SW480 (cell line): ENCODE data around the gene ASB4.
"Not testable (repeated sequence)": the region's sequence is repeated elsewhere in the genome, so short reads cannot be mapped to it uniquely, and the experiment has no call there.

Source experiments
- DNase-seq: peaks from one replicate; pipeline ENCODE4 v3.0.0-alpha.2; 2016; ENCODE audit warnings: low spot score

ASB4 gene, protein sequence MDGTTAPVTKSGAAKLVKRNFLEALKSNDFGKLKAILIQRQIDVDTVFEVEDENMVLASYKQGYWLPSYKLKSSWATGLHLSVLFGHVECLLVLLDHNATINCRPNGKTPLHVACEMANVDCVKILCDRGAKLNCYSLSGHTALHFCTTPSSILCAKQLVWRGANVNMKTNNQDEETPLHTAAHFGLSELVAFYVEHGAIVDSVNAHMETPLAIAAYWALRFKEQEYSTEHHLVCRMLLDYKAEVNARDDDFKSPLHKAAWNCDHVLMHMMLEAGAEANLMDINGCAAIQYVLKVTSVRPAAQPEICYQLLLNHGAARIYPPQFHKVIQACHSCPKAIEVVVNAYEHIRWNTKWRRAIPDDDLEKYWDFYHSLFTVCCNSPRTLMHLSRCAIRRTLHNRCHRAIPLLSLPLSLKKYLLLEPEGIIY

DNA sequence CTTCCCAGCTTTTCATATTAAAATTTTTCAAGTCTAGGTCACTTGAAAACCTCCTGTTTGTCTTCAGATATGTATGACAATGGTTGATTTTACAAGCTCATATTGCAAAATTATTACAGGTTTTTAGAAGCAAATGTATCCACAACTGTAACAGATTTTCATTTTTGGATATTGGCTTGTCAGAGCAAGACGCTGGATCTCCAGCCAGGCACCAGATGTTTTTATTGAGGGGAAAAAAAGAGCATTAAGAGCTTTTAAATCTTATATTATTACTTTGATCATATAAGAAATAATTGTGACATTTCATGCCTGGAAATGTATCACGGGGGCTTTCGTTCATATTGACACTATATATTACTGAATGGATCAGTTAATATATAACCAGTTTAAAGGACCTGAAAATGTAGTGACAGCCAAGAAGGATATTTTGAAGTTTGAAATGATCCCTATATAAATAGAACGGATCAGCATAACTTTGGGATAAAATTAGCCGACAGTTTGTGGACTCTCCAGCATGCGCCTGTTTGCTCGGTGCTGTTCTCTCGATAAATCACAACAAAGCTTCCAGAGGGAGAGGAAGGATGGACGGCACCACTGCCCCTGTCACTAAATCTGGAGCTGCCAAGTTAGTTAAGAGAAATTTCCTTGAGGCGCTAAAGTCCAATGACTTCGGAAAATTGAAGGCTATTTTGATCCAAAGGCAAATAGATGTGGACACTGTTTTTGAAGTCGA lies at the start of gene ASB4:
ASB4 (plus strand) TSS at position 553 of the 733 bp plus-strand sequence; CDS start at position 582, 29 bp downstream.
- peak; percentile 75 for DNase-seq

DNA sequence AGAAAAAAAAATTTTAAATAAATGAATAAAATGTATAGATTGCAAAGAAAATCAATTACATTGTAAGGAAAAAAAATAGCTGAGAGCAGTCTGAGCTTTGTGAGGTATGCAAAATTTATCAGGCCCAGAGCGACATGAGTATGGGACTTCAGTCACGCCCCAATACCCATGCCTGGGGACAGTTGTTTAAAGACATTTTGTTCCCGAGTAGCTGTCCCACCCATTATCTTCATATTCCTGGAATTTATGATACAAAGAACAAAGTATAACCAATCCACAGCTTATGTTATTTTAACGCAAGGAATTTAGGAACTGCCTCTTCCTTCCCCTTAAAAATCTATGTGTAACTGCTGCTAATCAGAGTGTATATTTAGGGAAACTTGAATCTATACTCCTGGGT lies 49.3 kb upstream of the ASB4 start:
- DNase-seq, result no peak

DNA sequence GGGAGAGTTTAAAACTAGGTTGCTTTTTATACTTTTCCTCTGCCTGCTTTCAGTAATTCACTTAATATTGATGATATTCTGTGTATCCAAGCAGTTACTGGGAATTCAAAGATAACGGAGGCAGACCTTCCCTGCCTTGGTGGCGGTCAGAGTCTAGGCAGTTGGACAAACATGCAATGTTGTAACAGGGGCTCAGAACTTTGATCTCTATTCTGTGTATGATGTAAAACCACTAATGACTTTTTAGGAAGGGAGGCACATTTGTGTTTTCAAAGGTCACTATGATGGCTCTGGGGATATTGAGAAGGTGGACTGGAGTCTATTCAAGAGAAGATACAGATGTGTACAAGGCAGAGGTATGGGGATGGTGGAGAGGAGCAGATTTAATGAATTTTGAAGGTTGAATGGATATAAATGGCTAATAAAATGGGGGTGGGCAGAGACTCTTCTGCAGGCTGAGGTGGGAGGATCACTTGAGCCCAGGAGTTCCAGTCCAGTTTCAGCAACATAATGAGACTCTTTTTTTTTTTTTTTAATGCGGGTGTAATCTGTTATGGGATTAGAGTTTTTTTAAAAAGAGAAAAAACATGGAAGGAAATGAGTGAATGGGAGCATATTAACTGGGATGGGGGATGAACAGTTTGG lies 45.2 kb upstream of the ASB4 start:
- peak; percentile 85 for DNase-seq

DNA sequence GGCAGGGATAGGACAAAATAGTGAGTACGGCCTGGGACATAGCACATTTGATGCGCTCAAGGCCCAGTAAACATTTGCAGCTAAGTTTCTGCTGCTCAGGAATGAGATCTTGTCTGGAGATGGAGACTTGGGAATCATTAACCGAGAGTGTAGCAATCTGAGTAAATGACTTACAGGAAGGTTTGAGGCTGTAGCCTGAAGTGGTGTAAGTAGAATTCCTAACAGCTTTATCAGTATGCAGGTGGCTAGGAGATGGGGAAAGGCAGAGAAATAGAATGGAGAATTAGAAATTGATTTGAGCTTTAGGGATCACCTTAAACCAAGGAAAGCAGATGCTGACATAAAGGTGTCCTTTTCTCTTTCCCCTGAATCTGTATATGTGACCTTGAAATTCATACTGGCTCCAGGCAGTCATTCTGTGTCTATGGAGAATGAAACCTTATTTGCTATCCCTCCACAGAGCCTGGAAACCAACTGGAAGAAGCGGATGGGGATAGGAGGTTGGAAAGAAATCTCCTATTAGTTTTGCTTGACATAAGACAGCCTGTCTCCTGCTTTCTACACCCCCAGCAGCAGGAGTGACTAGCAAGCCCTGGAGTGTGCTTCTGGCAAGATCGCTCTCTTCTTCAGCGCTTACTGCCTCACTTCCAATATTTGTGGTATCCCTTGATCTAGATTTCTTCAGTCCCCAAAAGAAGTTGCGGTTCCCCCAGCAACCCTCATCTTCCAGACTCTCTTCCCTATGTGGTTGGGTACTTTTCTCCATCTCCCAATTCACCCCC lies 44.5 kb upstream of the ASB4 start:
- DNase-seq, result no peak

DNA sequence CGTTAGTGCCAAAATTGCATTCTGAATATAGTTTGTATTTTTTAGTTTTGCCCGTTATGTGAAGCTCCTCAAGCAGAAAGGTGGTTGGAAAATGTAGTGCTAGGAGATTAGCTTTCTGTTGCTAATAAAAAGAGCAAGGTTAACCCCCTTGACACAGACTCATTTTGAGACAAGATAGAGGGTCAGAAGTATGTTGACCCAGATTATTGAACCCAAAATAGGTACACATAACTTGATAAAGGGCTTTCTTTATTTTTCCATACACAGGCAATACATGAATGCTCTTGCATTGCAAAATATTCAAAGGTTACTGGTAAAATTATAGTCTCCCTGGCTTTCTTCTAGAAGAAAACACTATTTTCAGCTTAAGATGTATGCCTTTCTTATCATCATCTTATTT lies 40.9 kb upstream of the ASB4 start:
- DNase-seq, result no peak

DNA sequence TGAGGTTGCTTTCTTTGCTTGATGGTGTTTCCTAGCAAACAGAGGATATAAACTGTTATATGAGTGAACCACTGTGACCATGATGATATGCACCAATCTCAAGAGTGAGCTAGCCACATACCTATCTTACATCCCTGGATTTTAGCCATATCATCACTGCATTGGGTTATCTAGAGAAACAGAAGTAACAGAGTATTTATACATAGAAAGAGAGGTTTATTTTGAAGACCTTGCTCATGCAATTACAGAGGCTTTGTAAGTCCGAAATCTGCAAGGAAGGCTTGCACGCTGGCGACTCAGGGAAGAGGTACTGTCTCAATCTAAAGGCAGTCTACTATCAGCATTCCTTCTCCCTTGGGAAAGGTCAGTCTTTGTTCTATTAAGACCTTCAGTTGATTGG lies 39.1 kb upstream of the ASB4 start:
- DNase-seq, result no peak

DNA sequence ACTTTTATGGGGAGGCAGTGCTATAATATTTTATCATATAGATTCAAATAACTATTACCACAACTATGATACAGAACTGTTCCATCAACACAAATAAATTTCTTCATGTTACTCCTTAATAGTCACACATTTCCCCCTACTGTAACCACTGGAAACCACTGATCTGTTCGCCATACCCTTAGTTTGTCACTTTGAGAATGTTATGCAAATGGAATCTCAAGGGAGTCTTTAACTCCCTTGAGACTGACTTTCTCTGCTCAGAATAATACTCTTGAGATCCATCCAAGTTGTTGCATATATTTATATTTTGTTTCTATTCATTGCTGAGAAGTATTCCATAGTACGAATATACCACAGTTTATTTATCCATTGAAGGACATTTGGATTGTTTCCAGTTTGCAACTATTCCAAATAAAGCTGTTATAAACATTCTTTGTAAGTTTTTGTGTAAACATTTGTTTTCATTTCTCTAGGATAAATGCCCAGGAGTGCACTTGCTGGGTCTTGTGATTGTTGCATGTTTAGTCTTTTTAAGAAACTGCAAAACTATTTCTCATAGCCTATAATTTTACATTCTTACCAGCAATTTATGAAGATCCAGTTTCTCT lies 31.2 kb upstream of the ASB4 start:
- no peak for DNase-seq

DNA sequence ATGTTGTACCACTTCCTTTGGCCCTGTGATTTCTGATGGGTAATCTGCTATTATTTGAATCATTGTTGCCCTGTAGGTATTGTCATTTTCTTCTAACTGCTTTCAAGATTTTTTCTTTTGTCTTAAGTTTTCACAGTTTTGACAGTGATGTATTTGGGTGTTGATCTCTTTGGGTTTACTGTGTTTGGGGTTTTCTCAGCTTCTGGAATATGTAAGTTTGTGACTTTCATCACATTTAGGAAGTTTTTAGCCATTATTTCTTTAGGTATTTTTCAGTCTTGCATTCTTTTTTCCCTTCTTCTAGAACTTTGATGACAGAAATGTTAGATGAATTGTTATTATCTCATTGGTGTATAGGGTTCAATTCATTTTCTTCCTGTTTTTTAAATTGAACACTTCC lies 27.8 kb upstream of the ASB4 start:
- no peak for DNase-seq

DNA sequence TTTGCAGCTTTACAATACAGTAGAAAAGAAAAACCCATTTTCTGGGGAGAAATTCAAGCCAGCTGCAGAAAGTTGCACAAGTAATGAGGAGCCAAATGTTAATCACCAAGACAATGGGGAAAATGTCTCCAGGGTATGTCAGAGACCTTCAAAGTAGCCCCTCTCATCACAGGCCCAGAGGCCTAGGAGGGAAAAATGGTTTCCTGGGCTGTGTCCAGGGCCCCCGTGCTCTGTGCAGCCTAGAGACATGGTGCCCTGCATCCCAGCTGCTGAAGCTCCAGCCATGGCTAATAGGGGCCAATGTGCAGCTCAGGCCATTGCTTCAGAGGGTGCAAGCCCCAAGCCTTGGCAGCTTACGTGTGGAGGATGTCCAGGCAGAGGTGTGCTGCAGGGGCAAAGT lies 25.1 kb upstream of the ASB4 start:
- DNase-seq, result not testable (repeated sequence)

DNA sequence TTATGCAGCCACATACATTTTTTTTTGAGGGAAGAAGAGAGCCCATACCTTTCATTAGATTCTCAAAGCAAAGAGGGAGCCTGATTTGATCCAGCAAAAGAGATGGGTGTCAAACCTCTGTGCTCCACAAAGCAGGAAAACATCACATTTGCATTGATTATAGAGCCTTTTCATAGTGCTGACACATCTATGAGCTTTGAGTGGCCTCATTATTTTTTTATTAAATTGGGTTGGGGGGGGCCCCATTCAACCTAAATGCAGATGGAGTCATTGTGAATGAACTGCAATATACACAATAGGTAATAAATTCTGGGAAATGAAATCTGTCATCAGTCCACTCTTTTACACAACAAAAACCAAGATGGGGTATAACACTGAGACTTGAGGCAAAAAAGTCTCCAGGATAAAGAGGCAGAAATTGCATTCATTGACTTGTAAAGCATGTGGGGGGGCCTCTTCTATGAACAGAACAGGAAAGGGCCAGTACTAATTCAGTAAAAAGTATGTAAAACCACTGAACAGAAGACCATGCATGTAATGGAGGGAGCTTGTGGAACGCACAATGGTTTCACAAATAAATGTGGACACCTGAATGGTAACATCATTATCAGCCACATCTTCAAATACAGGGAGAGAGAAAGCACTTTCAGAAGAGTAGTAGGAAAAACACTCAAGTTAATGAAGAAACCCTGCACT lies 17.7 kb upstream of the ASB4 start:
- no peak for DNase-seq

DNA sequence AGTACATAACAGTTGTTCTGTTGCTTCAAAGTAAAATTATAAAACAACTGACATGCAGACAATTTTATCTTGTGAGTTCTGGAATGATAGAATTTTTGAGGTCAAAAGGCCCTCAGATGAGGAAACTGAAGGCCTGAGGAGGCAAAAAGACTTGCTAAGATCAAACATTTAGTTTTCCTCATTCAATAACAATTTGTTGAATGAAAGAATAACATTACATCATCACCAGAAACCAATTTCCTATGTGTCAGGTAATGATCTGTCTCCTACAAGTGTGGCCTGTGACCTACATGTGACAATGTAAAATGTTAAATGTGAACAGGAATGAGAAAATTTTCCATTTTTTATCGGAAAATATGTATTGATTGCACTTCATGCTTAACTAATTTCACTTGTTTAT lies 16.6 kb upstream of the ASB4 start:
- no peak for DNase-seq

DNA sequence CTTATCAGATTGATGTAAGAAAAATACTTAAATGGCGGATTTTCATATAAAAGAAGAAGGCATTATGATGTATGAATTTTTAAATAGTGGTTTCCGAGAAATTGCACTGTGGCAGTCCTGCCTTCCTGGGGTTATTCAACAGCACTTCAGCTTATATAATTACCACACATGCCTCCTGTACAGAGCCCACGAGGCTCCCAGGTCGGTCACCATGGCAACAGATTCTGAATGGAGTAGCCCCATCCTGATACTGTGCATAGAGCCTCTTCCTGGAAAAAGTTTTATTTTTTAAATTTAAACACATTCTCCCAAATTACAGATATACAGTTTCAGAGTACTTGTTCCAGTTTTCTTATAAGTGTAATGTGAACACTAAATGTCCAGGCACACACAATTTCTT lies 15.9 kb upstream of the ASB4 start:
- DNase-seq, result no peak

DNA sequence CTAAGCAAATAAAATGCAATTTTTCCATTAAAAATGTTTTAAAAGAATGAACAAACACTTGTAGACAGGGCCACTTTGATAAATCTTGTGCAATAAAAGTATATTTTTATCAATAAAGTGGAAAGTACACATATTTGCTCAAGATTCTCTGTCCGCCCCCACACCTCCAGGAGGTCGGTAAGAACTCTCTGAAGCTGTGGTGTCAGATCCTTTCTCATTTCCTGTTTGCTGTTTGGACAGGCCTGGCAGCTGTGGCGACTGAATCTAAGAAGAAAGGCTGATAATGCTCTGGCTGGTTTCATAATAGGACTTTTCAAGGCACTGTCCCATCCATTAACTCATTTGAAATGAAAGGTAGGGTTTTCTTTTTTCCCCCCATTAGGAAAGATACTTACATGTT lies 15.3 kb upstream of the ASB4 start:
- peak; percentile 67 for DNase-seq

DNA sequence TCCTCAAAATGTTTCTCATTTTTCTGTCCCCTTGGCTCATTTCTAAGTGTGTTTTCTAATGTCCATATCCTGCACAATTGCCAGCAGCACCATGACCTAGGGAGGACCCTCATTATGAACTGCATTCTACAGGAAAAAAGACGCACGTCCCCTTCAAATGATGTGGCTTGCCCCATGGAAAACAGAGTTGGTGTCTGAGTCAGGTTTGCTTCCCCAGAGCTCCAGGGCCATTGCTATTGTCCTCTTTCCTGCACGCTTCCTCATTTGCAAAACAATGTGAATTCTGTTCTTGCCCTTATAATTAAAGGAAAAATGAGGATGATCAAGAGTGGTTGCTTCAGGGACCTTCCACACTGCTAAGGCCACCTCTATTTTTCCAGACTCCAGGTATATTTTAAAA lies 14.7 kb upstream of the ASB4 start:
- DNase-seq, result no peak

DNA sequence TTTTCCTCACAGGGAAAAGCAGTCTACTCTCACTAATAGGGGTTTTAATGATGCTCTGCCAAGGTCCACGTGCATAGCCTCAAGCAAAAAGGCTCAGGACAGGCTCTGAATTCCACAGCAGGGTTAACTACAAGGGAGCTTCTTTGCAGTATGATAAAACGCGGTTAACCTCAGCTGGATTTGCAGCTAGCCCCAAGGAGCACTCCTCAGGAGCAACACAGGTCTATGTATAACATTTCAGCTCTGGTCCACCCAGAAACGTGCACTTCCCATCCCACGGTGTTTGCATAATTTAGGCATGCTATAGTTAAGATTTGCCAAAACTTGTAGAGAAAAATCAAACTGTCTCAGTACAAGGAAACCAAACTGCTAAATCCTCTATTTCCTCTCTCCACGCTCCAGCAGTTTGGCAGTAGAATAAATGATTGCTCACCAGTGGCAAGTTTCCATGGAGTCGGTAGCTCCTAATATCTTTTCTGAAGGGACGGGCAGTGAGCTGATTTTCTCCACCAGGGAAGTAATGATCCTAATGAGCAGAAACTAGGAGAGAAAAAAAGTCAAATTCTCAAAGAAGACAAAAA lies 13.1 kb upstream of the ASB4 start:
- no peak for DNase-seq

DNA sequence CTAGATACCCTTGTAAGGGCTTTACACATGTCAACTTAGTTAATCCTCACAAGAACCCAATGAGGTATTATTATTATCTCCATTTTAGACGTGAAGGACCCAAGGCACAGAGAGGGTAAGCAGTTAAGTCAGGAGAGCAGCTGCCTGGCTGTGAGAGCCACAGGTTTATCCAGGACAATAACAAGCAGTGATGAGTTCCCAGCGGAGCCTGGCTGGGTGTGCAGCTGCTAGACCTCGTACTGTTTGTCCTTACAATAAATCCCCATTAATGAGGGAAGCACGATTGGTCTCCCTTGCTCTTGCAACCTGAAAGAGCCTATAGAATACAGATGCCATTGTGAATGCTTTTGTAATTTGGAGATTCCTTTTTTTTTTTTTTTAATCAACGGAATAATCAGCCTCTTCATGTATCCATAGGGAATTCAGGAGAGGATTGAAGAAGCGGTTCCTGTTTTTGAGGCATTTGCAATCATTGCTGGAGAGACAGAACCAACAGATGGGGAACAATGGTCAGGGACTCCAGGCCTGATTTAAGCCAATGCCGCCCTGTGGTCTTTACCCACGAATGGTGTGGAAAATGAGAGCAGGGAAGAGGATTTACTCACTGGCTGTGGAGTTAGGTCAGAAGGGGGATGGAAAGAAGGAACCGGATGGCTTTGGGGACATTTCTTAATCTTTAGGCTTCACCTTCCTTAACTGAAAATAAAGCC lies 12.3 kb upstream of the ASB4 start:
- no peak for DNase-seq

DNA sequence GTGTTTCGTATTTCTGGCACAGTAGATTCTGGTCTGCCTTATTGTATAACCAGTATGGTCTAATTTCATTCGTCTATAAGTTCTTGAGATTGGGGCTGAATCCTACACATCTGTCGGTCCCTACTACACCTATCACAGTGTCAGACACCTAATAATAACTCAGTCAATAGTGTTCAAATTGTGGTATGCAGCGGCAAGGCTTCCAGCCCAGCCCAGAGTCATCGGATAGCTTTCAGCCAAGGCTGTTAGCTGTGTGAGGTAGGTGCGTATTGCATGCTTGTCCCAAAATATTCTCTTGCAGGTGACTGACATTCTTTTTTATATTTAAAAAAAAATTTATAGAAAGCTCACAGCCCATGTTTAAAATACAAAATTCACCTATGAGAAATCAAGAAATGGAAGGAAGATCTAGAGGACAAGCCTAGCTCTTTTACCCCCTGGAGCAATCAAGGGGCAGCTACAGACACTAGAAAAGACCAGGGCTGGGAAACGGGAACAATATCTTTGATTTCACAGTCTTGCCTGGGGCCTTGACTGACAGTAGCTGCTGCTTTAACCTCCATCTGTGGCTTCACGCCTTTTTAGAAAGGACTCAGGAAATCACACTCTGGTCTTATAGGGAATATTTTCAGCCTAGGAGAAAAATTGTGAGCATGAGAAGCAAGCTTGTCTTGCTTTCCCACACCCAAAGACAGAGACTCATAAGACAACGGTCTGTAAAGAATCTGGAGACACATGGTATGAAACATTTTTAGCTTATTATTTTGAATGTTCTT lies 9.5 kb upstream of the ASB4 start:
- DNase-seq, result no peak

DNA sequence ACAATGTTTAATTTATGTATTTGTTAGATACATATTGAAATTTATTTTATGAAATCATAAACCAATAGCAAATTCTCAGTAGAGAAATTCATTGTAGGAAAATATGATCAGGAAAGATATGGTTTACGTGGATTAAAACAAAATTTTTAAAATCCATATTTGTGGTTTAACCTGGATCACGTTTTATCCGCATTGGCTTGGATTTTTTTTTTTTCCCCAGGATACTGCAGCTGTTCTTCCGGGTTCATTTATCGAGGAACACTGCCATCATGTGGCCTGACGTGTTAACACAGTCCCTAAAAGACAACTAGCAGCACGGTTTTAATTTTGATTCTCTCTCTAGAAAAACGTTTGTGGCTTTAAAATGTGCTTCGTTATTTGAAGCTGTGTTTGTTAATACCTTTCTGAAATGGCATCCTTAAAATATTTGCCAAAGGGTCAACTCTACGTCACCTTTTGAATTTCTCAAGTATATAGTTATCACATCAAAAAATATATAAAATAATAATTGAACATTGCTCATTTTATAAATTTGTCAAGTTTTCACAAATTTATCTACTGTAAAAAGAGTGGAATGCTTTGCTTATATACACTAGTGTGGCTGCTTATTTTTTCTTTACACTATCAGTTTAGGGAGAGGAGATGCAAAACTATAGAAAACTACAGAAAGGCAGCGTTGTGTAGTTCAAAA lies 8.7 kb upstream of the ASB4 start:
- DNase-seq, result peak; percentile 93
